ENCODE results near the gene C10orf95. TPM values are rescaled to one million over a fixed set of nuclear protein-coding genes. Genes with fewer than 3 reads are reported as not detected.

The C10orf95 gene
- total and polyA plus RNA-seq, 2 of the 13 experiments (the other 11 are each of a cell fraction or from before 2014, with no cell fraction given) = 0.05 to 0.07 TPM

- TF ChIP-seq ZNF235 (CRISPR knock-in tag; IDR thresholded peaks at IDR 0.05; ENCODE audit: borderline replicate concordance) = no peak
- TF ChIP-seq, protein P1, sequence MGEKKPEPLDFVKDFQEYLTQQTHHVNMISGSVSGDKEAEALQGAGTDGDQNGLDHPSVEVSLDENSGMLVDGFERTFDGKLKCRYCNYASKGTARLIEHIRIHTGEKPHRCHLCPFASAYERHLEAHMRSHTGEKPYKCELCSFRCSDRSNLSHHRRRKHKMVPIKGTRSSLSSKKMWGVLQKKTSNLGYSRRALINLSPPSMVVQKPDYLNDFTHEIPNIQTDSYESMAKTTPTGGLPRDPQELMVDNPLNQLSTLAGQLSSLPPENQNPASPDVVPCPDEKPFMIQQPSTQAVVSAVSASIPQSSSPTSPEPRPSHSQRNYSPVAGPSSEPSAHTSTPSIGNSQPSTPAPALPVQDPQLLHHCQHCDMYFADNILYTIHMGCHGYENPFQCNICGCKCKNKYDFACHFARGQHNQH (CRISPR knock-in tag; IDR thresholded peaks at IDR 0.05) = peak; percentile 59; the same call in 1 of the 2 replicates
- no peak for TF ChIP-seq ZBTB7A (CRISPR knock-in tag; IDR thresholded peaks at IDR 0.05)
- no peak for TF ChIP-seq ZNF138 (CRISPR knock-in tag; IDR thresholded peaks at IDR 0.05; ENCODE audit: low read depth)
- no peak for TF ChIP-seq TBP (CRISPR knock-in tag; IDR thresholded peaks at IDR 0.05)
- TF ChIP-seq ZNF75D (CRISPR knock-in tag; IDR thresholded peaks at IDR 0.05; ENCODE audit: borderline replicate concordance) = no peak
- TF ChIP-seq MEIS2 (CRISPR knock-in tag; IDR thresholded peaks at IDR 0.05) = no peak
- no peak; the same call in 1 of the 2 replicates for TF ChIP-seq POLR2G (IDR thresholded peaks at IDR 0.05; ENCODE audit: low read depth, low read length)
- TF ChIP-seq, protein P2, sequence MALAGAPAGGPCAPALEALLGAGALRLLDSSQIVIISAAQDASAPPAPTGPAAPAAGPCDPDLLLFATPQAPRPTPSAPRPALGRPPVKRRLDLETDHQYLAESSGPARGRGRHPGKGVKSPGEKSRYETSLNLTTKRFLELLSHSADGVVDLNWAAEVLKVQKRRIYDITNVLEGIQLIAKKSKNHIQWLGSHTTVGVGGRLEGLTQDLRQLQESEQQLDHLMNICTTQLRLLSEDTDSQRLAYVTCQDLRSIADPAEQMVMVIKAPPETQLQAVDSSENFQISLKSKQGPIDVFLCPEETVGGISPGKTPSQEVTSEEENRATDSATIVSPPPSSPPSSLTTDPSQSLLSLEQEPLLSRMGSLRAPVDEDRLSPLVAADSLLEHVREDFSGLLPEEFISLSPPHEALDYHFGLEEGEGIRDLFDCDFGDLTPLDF (CRISPR knock-in tag; IDR thresholded peaks at IDR 0.05) = 0 out of 2 replicates have a peak, but pooled peaks have one; percentile 2
- no peak for TF ChIP-seq XRCC5 (optimal IDR thresholded peaks at IDR 0.05; ENCODE audit: low read length)
- no peak for TF ChIP-seq ATRX (CRISPR knock-in tag; IDR thresholded peaks at IDR 0.05; ENCODE audit: borderline replicate concordance)
- TF ChIP-seq PHF20 (CRISPR knock-in tag; IDR thresholded peaks at IDR 0.05) = no peak
- peak; percentile 48; the same call in 1 of the 2 replicates for TF ChIP-seq KDM5B (CRISPR knock-in tag; IDR thresholded peaks at IDR 0.05; ENCODE audit: borderline replicate concordance)
- no peak for TF ChIP-seq YEATS4 (CRISPR knock-in tag; IDR thresholded peaks at IDR 0.05; ENCODE audit: borderline replicate concordance)
- 0 out of 2 replicates have a peak, but pooled peaks have one; percentile 37 for TF ChIP-seq ZKSCAN8 (CRISPR knock-in tag; IDR thresholded peaks at IDR 0.05; ENCODE audit: borderline replicate concordance)
- TF ChIP-seq, protein P3, sequence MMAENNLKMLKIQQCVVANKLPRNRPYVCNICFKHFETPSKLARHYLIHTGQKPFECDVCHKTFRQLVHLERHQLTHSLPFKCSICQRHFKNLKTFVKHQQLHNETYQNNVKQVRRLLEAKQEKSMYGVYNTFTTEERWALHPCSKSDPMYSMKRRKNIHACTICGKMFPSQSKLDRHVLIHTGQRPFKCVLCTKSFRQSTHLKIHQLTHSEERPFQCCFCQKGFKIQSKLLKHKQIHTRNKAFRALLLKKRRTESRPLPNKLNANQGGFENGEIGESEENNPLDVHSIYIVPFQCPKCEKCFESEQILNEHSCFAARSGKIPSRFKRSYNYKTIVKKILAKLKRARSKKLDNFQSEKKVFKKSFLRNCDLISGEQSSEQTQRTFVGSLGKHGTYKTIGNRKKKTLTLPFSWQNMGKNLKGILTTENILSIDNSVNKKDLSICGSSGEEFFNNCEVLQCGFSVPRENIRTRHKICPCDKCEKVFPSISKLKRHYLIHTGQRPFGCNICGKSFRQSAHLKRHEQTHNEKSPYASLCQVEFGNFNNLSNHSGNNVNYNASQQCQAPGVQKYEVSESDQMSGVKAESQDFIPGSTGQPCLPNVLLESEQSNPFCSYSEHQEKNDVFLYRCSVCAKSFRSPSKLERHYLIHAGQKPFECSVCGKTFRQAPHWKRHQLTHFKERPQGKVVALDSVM (CRISPR knock-in tag; IDR thresholded peaks at IDR 0.05) = no peak
- peak; percentile 18; the same call in 1 of the 2 replicates for TF ChIP-seq KDM5A (IDR thresholded peaks at IDR 0.05; ENCODE audit: borderline replicate concordance, low read length)
- peak; percentile 22 for TF ChIP-seq RBM22 (optimal IDR thresholded peaks at IDR 0.05; ENCODE audit: low read length)
- TF ChIP-seq YEATS2 (CRISPR knock-in tag; IDR thresholded peaks at IDR 0.05; ENCODE audit: borderline replicate concordance) = no peak
- TF ChIP-seq FOXO4 (CRISPR knock-in tag; conservative IDR thresholded peaks at IDR 0.05) = 0 out of 2 replicates have a peak, but pooled peaks have one; percentile 92
- peak; percentile 94 for TF ChIP-seq ZEB1 (IDR thresholded peaks at IDR 0.05; ENCODE audit: insufficient replicate concordance, low read depth)
- no peak for TF ChIP-seq ZFP36L1 (CRISPR knock-in tag; IDR thresholded peaks at IDR 0.05)
- TF ChIP-seq RXRA (CRISPR knock-in tag; IDR thresholded peaks at IDR 0.05) = 0 out of 2 replicates have a peak, but pooled peaks have one; percentile 20
- 0 out of 2 replicates have a peak, but pooled peaks have one; percentile 50 for TF ChIP-seq MYPOP (CRISPR knock-in tag; IDR thresholded peaks at IDR 0.05)
- TF ChIP-seq ZSCAN31 (CRISPR knock-in tag; IDR thresholded peaks at IDR 0.05; ENCODE audit: low read depth) = no peak
Observed at GRCh38 chr10:102450124-102450373, 1.3 kb downstream of the C10orf95 start (continued).
